GM19043 (cell line): ENCODE data around the gene DNAH14.
A peak's percentile ranks its signal among the peaks of the same experiment; 100 is the strongest.
"Not testable (repeated sequence)": the region's sequence is repeated elsewhere in the genome, so short reads cannot be mapped to it uniquely, and the experiment has no call there.

ENCODE experiments used
- ATAC-seq: cut with Tn5 transposase; IDR thresholded peaks from one replicate; pipeline ENCODE4 v1.9.1; 2021; ENCODE audit warnings: low read depth; ENCODE audit not compliant: unreplicated experiment

DNAH14 gene

DNA sequence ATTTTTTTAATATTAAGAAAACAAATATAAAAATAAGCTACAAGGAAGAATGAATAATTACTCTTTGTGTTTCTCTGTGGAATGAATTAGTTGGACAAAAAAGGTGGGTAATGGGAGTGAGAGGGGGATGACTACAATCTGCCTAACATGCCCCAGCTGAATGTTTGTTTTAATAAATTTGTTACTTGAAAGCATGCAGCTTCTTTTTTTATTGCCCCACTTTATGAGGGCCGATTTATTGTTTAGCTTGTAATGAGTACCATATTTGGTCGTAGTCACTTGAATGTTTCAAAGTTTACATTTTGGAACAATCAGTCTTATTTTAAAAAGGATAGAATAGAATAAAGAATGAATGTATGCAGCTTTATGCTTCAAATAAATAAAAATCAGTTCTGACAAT is 301.0 kb downstream of the DNAH14 start:
- no peak for ATAC-seq

- not testable (repeated sequence) for ATAC-seq
Measured at GRCh38 chr1:225232930-225233329, 303.5 kb downstream of the DNAH14 start.

DNA sequence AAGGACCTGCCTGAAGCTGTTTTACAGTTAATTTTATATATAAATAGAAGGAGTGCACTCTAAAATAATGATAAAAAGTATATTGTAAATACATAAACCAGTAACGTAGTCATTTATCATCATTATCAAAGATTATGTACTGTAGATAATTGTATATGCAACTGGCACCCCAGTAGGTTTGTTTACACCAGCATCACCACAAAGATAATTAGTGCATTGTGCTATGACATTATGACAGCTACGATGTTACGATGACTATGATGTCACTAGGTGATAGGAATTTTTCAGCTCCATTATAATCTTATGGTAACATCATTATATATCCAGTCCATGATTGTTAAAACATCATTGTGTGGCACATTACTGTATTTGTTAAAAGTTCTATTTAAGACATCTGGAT is 313.1 kb downstream of the DNAH14 start:
- ATAC-seq: no peak

DNA sequence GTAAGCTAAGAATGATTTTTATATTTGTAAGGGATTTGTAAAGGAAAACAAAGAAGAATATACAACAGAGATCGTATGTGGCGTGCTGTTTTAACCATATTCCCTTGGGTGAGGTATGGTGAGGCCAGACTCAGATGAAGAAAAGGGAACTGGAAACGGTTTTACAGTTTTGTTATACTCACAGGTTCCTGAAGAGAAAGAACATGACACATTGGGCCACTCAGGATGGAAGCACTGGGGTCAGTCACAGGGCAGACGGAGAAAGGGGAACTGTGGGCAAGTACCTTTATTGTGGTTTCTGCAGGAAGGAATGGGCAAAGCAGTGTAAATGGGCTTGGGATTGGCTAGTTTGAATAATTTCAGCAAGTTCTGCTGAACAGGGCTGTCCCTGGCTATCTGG is 321.0 kb downstream of the DNAH14 start:
- ATAC-seq: peak; percentile 97

DNA sequence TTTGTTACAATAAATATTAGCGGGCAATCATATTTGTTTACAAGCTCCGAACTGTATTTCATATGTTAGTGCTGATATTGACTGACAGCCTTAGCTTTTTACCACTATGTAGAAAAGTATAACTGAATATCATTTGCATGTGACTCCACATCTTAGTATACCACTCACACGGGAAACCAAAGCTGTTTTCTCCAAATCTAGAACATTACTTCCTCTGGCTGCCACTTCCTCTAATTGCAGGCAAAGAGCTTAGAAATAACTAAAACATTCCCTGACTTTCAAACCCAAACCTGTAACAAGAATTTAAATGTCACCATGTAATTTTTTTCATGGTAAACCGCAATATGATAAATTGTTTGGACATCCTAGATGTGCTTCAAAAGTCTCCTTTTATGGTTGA is 323.7 kb downstream of the DNAH14 start:
- ATAC-seq: no peak

DNA sequence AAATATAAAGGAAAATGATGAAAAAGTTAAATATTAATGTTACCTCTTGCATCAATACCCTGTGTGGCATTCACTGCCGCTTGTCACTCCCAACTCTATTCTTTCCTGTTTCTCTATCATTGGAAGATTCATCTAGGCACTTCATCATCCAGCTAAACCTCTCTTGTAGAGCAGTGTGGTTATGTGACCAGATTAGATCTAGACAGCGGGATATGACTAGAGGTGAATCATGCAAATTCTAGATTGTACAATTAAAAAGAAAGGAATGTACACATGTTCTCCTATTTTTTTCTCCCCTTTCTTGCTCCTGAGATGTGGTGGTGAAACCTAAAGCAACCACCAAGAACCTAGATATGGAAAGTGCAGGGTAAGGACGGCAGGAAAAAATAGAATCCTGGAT is 324.3 kb downstream of the DNAH14 start:
- no peak for ATAC-seq

GRCh38 chr1:225254676-225255075 is 325.2 kb downstream of the DNAH14 start:
- ATAC-seq: no peak

DNA sequence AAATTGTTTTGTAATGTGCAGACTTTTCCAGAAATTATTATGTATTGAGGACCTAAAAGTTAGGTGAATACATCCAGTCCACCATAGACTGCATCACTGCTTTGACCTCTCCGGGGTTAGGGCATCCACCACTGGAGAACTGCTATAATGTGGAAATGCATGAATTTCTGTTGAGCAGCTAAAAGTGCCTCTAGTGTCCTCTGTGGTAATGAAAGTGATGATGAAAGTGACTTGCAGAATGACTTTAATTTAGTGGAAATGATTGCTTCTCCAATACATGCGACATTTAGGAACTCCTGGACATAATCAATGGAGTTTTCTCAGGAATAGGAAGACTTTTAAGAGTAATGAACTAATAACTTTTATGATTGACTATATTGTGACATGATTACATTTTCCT is 327.6 kb downstream of the DNAH14 start:
- ATAC-seq: no peak

DNA sequence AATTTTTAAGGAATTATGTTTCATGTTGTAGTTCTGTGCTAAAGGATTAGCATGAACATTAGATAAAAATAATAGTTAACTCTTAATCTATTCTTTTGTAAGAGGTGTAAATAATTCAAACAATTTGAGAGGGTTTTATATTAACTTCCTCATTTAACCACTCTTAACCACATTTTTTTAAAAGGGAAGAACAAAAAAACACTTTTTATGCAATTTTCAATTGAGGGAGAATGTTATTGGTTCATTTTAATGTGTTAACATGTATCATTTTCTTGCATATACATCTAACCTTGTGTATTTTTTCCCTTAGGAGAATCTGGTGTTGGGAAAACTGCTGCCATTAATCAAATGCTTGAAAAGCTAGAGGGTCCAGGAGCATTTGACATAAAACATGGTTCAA is 329.3 kb downstream of the DNAH14 start:
- ATAC-seq: no peak

DNA sequence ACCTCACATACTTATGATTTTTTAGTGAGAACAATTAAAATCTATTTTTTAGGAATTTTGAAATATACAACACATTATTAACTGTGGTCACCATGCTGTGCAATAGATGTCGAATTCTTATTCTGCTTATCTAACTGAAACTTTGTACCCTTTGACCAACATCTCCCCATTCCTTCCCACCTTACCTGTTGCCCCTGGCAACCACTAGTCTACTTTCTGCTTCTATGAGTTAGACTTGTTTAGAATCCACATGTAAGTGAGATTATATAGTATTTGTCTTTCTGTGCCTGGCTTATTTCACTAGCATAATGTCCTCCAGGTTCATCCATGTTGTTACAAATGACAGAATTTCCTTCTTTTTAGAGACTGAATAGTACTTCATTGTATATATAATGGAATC is 330.1 kb downstream of the DNAH14 start:
- no peak for ATAC-seq

GRCh38 chr1:225260319-225260718 is 330.8 kb downstream of the DNAH14 start:
- no peak for ATAC-seq

DNA sequence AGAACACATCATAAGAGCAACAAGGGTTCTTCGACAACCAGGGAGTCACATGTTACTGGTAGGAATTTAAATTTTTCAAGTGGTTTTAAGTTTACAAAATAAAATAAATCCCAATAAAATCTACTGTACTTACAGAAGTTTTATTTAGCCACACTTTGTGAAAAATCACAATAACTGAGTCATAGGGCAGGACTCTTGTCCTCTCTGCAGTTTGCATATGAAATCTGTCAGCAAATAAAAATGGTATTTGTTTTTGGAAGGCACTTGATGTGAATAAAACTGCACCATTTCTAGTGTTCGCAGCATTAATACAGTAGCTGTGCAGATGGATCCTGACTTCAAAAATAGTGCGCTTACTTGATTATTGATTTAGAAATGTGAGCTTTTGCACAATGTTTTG is 348.0 kb downstream of the DNAH14 start:
- no peak for ATAC-seq

DNA sequence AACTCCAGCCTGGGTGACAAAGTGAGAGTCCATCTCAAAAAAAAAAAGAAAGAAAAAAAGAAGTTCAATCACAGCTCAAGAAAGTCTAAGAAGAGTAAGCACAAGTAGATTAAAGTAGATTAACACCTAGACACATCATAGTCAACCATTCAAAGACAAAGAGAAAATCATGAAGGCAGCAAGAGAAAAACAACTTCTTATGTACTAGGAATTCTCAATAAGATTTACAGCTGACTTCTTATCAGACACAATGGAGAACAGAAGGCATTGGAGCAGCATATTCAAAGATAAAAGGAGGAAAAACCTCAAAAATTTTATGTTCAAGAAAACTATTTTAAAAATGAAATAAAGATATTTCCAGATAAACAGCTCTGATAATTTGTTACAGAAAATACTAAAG is 351.1 kb downstream of the DNAH14 start:
- ATAC-seq: no peak

GRCh38 chr1:225290244-225290643 is 360.8 kb downstream of the DNAH14 start:
- ATAC-seq: no peak

GRCh38 chr1:225299624-225300023 is 370.1 kb downstream of the DNAH14 start:
- ATAC-seq: no peak

- no peak for ATAC-seq
Measured at GRCh38 chr1:225300381-225300780, 370.9 kb downstream of the DNAH14 start.

- ATAC-seq: no peak
Measured at GRCh38 chr1:225304996-225305395, 375.5 kb downstream of the DNAH14 start.

GRCh38 chr1:225310544-225310943 is 381.1 kb downstream of the DNAH14 start:
- not testable (repeated sequence) for ATAC-seq

DNA sequence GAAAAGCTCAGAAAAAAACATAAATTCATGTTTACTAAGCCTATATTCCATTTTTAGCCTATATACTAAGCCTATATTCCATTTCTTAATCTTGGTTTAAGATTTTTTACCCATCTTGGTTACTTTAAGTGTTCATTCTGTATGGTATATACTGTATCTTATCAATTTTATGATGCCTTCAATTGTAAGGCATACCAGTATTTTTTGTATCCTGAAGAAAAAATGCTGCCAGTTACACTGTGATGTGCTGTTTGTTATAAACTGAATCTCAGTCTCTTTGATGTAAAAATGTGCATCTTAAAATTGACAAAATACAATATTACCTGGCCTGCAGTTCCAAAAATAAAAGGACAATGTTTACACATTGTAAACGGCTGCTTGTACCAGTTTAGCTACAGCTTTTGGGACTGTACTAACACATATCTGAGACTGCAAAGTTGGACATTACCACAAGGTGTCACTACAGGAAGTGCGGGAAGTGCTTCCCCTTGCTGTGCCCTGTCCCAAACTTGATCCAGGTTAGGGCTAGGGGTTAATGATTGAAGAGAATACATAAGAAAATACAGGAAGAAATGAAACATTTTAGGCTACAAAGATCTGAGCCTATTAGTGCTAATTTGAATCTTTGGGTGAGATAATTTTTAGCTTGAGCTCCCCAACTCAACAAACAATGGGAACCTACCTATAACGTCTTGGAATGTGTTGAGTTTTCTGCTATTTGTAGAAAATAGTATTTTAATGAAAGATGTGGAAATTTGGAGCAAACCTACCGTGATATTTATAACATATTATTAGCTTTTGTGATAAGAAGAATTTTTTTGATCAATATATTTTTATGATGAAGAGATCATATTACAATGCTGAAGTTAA is 389.5 kb downstream of the DNAH14 start:
- peak; percentile 94 for ATAC-seq

DNA sequence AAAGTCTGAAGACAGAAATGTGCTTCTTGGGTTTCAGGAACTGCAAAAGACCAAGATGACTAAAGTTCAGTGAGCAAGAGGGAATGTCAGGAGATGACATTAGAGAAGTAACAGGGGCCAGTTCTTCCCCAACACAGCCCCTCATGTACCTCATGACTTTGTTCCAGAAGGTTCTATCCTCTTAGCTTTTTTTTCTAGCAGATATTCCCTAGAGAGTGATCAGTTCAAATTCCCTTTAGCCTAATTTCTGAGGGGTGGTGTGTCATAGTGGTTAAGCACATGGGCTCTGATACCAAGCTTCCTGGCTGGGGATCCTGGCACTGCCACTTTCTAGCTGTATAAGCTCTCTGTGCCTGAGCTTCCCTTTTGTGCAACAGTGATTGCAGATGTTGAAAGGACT is 390.4 kb downstream of the DNAH14 start:
- ATAC-seq: no peak

DNA sequence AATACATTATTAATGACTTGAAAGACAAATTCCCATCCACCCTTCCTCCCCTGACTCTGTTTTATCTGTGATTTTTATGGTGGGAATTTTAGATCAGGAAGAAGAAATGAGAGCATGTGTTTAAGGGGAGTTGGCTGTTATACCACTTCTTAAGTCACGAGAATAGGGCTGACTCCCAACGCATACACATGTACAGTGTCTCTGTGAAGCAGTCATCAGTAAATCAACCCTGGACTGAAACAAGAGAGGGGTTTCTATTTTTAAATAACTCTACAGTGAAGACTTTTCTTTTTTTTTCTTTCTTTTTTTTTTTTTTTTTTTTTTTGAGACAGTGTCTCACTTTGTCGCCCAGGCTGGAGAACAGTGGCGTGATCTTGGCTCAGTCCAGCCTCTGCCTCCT is 392.3 kb downstream of the DNAH14 start:
- no peak for ATAC-seq

DNA sequence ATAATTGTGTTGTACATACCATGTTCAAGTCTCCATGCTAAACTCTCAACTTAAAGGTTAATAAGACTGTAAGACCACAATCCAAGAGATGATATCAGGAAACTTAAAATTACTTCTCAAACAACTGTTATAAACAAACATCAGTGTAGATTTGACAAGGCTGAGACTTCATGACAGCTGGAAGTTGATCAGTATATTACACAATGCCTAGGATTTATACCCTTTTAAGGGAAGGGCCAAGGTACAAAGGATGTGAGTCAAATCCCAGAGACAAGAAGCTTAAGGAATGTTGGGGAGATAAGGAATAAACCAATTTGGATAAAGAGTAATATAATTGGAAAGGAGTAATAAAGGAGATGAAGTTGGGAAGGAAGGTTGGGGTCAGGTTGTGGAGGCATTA is 399.6 kb downstream of the DNAH14 start:
- no peak for ATAC-seq

GRCh38 chr1:225329996-225330395 is 400.5 kb downstream of the DNAH14 start:
- not testable (repeated sequence) for ATAC-seq
